ENCODE data around the gene PPCDC. TPM values are rescaled to one million over a fixed set of nuclear protein-coding genes. Genes with fewer than 3 reads are reported as not detected.

PPCDC gene
- total and polyA plus RNA-seq, 10 of the 15 experiments (the other 5 are each of a cell fraction or from before 2014, with no cell fraction given): 32.5 to 135 (median 55.0) TPM

- peak overlapping the region; percentile 47 for H3K4me3 ChIP-seq
- peak overlapping the region; percentile 93 for H3K9ac ChIP-seq (ENCODE audit: control insufficient read depth, insufficient read depth, low read length)
- H3K79me2 ChIP-seq (ENCODE audit: control insufficient read depth, insufficient read depth, low read length): peaks cover 44% of the 10 kb centered on the region
- no TSS peak for BruUV-seq (replicated peaks)
- peak overlapping the region; percentile 100 for H3K27ac ChIP-seq (ENCODE audit: control insufficient read depth, insufficient read depth)
- WGBS (ENCODE audit: insufficient coverage, insufficient replicate concordance, low lambda C conversion rate, missing lambda C conversion rate): 43% methylated on average over 5 of the region's 6 CpGs
- H3K27me3 ChIP-seq (replicated peaks in 1 of 2; ENCODE audit: control insufficient read depth in 2 of 2, insufficient read depth in 2 of 2, low read length in 1 of 2): no peaks in the 10 kb centered on the region
- intact Hi-C loops (cut with micrococcal nuclease; ENCODE audit: unreplicated experiment) (no loop called here), in situ Hi-C loops (cut with MboI) (no loop called here)
- SMC1A ChIA-PET (ENCODE audit: uncharacterized antibody, unreplicated experiment): interaction anchor here (0.6 to 1.3 kb wide), 3 partner anchors 40 to 167 kb away, joined by 3 read pairs; no protein-coding TSS in a partner anchor
- H4K20me1 ChIP-seq (ENCODE audit: control insufficient read depth, insufficient read depth): no peaks in the 10 kb centered on the region
- peak; percentile 0; the same call in 1 of the 3 replicates for ATAC-seq
- CTCF ChIA-PET: interaction anchor here (0.5 to 4.6 kb wide), 7 partner anchors 9 to 368 kb away, joined by 5 to 73 read pairs (median 10); partner anchors contain the start of gene C15orf39
- H2AFZ ChIP-seq (ENCODE audit: control insufficient read depth, low read depth, low read length): no peak overlapping the region
- DNase-seq (ENCODE audit: low read depth, low spot score): peak; percentile 78
- peaks cover 68% of the 10 kb centered on the region for H3K4me1 ChIP-seq (ENCODE audit: control insufficient read depth, insufficient read depth, low read length)
- peaks cover 8 to 20% of the 10 kb centered on the region in 2 experiments for H3K36me3 ChIP-seq (ENCODE audit: control insufficient read depth in 2 of 2, insufficient read depth in 2 of 2, low read length in 1 of 2)
- peak overlapping the region; percentile 60 for H3K4me2 ChIP-seq (ENCODE audit: control insufficient read depth, insufficient read depth)
- POLR2A ChIA-PET: interaction anchor here (0.5 to 4.6 kb wide), 7 partner anchors 13 to 162 kb away, joined by 3 to 51 read pairs (median 6); no protein-coding TSS in a partner anchor
- RAD21 ChIA-PET (ENCODE audit: unreplicated experiment): interaction anchor here (0.7 to 4.0 kb wide), 5 partner anchors 14 to 174 kb away, joined by 3 to 30 read pairs (median 3); partner anchors contain the start of gene PPCDC
- no peaks in the 10 kb centered on the region for H3K9me3 ChIP-seq (replicated peaks; ENCODE audit: control insufficient read depth, insufficient read depth, low read length)
- no peak for FAIRE-seq
- 0 out of 4 replicates have a peak, but pooled peaks have one; percentile 11 to 42 for TF ChIP-seq IKZF2 (IDR thresholded peaks at IDR 0.05)
- TF ChIP-seq STAT1 (conservative IDR thresholded peaks at IDR 0.05): no peak
- TF ChIP-seq ZNF687 (IDR thresholded peaks at IDR 0.05): no peak
- no peak for TF ChIP-seq HSF1 (IDR thresholded peaks at IDR 0.05; ENCODE audit: low read depth, low read length)
- TF ChIP-seq, protein P1, sequence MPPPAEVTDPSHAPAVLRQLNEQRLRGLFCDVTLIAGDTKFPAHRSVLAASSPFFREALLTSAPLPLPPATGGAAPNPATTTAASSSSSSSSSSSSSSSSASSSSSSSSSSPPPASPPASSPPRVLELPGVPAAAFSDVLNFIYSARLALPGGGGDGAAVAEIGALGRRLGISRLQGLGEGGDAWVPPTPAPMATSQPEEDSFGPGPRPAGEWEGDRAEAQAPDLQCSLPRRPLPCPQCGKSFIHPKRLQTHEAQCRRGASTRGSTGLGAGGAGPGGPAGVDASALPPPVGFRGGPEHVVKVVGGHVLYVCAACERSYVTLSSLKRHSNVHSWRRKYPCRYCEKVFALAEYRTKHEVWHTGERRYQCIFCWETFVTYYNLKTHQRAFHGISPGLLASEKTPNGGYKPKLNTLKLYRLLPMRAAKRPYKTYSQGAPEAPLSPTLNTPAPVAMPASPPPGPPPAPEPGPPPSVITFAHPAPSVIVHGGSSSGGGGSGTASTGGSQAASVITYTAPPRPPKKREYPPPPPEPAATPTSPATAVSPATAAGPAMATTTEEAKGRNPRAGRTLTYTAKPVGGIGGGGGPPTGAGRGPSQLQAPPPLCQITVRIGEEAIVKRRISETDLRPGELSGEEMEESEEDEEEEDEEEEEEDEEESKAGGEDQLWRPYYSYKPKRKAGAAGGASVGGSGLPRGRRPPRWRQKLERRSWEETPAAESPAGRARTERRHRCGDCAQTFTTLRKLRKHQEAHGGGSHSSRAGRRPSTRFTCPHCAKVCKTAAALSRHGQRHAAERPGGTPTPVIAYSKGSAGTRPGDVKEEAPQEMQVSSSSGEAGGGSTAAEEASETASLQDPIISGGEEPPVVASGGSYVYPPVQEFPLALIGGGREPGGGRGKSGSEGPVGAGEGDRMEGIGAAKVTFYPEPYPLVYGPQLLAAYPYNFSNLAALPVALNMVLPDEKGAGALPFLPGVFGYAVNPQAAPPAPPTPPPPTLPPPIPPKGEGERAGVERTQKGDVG (CRISPR knock-in tag; IDR thresholded peaks at IDR 0.05): no peak
- no peak for TF ChIP-seq NFXL1 (IDR thresholded peaks at IDR 0.05; ENCODE audit: borderline replicate concordance)
- peak; percentile 45; the same call in 1 of the 2 replicates for TF ChIP-seq ZBED1 (IDR thresholded peaks at IDR 0.05; ENCODE audit: borderline replicate concordance)
- TF ChIP-seq MXI1 (IDR thresholded peaks at IDR 0.05; ENCODE audit: low read depth, low read length): no peak
- no peak for TF ChIP-seq HDGF (IDR thresholded peaks at IDR 0.05)
- TF ChIP-seq ZSCAN29 (IDR thresholded peaks at IDR 0.05): no peak
- TF ChIP-seq, protein P2, sequence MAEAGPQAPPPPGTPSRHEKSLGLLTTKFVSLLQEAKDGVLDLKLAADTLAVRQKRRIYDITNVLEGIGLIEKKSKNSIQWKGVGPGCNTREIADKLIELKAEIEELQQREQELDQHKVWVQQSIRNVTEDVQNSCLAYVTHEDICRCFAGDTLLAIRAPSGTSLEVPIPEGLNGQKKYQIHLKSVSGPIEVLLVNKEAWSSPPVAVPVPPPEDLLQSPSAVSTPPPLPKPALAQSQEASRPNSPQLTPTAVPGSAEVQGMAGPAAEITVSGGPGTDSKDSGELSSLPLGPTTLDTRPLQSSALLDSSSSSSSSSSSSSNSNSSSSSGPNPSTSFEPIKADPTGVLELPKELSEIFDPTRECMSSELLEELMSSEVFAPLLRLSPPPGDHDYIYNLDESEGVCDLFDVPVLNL (IDR thresholded peaks at IDR 0.05; ENCODE audit: low read depth, low read length): no peak
- no peak for TF ChIP-seq HDAC6 (IDR thresholded peaks at IDR 0.05; ENCODE audit: unreplicated experiment)
These were observed 22.1 kb downstream of the PPCDC start for GRCh38 chr15:75045332-75046015.

Data from GM12878 (cell line).